Measurements from ENCODE around the gene DNTT.

DNA sequence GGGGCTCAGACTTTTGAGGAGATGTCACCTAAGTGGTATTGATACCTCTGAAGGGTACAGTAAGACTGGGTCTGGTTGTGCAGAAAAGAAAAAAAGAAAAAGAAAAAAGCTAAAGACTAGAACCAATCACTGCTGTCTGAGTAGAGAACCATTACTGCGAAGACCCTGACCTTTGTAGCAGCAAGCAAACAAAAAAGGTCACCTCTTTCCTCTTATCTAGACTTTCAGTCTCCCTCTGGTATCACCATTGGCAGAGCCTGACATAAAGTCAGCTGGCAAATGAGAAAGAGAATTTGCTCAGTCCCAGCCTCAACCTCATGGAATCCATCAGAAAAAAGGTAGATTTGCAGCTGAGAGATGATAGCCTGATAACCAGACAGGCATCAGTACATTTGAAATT, 2.6 kb upstream of the DNTT start:
- TF ChIP-seq CTCF (conservative IDR thresholded peaks at IDR 0.05 in 1 of 2, IDR thresholded peaks at IDR 0.05 in 1 of 2; ENCODE audit: extremely low read depth in 1 of 2, insufficient read depth in 1 of 2, low read depth in 1 of 2, low read length in 2 of 2) (no peak), EZH2 (IDR thresholded peaks at IDR 0.05; ENCODE audit: borderline replicate concordance, low read length) (no peak)
